Gastrocnemius medialis (tissue), 4 donors: ENCODE measurements around the gene CPA5.

ENCODE experiments used
- CTCF ChIP-seq, 5 experiments: fragments of 450-650 bp in 3 of 5; fragments of 200-600 bp in 2 of 5; sonication (generic) in 2 of 5; IDR thresholded peaks in 4 of 5; conservative IDR thresholded peaks in 1 of 5; 1 replicate in 4 of 5; 2 replicates in 1 of 5; pipeline ENCODE4 v1.5.1; 2016 to 2019; ENCODE audit warnings: antibody characterized with exemption in 5 of 5, mild to moderate bottlenecking in 3 of 5, moderate library complexity in 3 of 5
- POLR2A ChIP-seq, 2 donors: fragments of 450-650 bp; IDR thresholded peaks; one replicate each; pipeline ENCODE4 v1.6.1; 2017; ENCODE audit warnings: antibody characterized with exemption in 2 of 2, mild to moderate bottlenecking in 2 of 2, moderate library complexity in 2 of 2

- no peak for TF ChIP-seq CTCF (IDR thresholded peaks at IDR 0.05 in 4 of 5, conservative IDR thresholded peaks at IDR 0.05 in 1 of 5)
- no peak for TF ChIP-seq POLR2A (IDR thresholded peaks at IDR 0.05)
These were observed 25.4 kb downstream of the CPA5 start for GRCh38 chr7:130369831-130370550.
